HUES48 (cell line): ENCODE data around the gene LEAP2.

Experiments used
- H3K27ac ChIP-seq: one replicate; pipeline ENCODE4 v1.7.0; 2013; ENCODE audit warnings: low read depth, low read length, inconsistent platforms
- H3K27me3 ChIP-seq: 2 replicates; pipeline ENCODE4 v1.6.1; 2013; ENCODE audit warnings: mild to moderate bottlenecking, low read length; ENCODE audit not compliant: control insufficient read depth, insufficient read depth
- H3K36me3 ChIP-seq: 2 replicates; pipeline ENCODE4 v1.6.1; 2013; ENCODE audit warnings: low read length; ENCODE audit not compliant: control insufficient read depth, insufficient read depth
- H3K4me1 ChIP-seq: 2 replicates; pipeline ENCODE4 v1.6.1; 2013; ENCODE audit warnings: mild to moderate bottlenecking, low read length; ENCODE audit not compliant: control insufficient read depth, insufficient read depth
- H3K4me3 ChIP-seq: 2 replicates; pipeline ENCODE4 v1.5.1; 2013; ENCODE audit warnings: mild to moderate bottlenecking, low read depth, low read length
- H3K9ac ChIP-seq: 2 replicates; pipeline ENCODE4 v1.6.1; 2013; ENCODE audit warnings: mild to moderate bottlenecking, low read depth, low read length, moderate library complexity
- H3K9me3 ChIP-seq: 2 replicates; pipeline ENCODE4 v1.6.1; 2013; ENCODE audit warnings: low read length; ENCODE audit not compliant: control insufficient read depth, insufficient read depth

The LEAP2 gene

DNA sequence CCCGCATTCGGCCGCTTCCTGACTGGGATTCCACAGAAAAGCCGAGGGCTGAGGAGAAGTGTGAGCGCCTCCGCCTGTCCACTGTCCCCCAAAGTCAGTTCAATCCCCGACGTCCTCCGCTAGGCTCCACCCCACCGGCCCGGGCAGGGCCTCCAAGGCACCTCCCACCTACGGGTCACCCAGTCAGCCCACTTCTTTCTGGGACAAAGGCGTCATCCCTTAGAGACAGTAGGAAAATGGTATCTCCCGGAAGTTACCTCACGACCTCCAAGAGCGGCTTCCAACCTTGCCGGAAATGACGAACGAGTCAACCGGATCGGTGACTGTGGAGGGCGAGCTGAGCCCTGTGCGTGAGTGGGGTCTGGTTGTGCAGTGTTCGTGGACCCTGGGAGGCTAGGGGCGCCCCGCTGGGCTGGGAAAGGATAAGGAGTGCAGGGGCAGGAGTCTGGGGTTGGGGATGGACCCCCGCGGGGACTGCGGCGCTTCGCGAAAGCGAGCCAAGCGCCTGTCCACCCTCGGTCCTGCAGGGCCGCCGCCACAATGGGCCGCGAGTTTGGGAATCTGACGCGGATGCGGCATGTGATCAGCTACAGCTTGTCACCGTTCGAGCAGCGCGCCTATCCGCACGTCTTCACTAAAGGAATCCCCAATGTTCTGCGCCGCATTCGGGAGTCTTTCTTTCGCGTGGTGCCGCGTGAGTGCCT, 7.0 kb upstream of the LEAP2 start, which contains the start of the genes GDF9 and UQCRQ:
Gene GDF9, minus strand, starts transcription at position 128 of the 704 bp plus-strand sequence. CDS start 1,936 bp downstream, outside the sequence.
Gene UQCRQ, plus strand, starts transcription at position 301 of the 704 bp plus-strand sequence. Its CDS starts 240 bp downstream, at position 541.
- H3K27me3 ChIP-seq = no peaks in the 10 kb centered on the region
- peak within 1 kb of the TSS; percentile 86 for H3K9ac ChIP-seq
- H3K36me3 ChIP-seq = peaks cover 34% of the 10 kb centered on the region
- H3K27ac ChIP-seq = peak within 1 kb of the TSS; percentile 90
- no peaks in the 10 kb centered on the region for H3K9me3 ChIP-seq
- peaks cover 11% of the 10 kb centered on the region for H3K4me1 ChIP-seq
- H3K4me3 ChIP-seq = peak within 1 kb of the TSS; percentile 86

DNA sequence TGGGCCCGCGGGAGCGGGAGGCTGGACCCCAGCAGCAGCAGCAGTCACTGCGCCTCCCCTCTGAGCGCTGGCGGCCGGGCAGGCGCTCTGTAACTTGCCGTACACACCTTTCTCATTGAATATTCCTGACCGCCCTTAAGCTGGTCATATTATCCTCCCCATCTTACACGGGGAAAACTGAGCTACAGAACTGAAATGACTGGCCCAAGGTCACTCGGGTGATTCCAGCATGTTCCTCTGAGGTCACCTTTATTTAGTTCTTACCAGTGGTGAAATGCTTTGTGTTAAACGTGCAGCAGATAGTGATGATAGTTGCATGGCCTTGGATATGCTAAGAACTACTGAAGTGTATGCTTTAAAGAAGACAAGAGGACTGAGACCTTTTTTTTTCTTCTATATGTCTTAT, 6.4 kb upstream of the LEAP2 start:
- H3K36me3 ChIP-seq = peaks cover 37% of the 10 kb centered on the region
- H3K9ac ChIP-seq = peak overlapping the region; percentile 86
- H3K4me1 ChIP-seq = peaks cover 11% of the 10 kb centered on the region
- H3K27me3 ChIP-seq = no peaks in the 10 kb centered on the region
- peak overlapping the region; percentile 90 for H3K27ac ChIP-seq
- H3K4me3 ChIP-seq = peak overlapping the region; percentile 86
- H3K9me3 ChIP-seq = no peaks in the 10 kb centered on the region

DNA sequence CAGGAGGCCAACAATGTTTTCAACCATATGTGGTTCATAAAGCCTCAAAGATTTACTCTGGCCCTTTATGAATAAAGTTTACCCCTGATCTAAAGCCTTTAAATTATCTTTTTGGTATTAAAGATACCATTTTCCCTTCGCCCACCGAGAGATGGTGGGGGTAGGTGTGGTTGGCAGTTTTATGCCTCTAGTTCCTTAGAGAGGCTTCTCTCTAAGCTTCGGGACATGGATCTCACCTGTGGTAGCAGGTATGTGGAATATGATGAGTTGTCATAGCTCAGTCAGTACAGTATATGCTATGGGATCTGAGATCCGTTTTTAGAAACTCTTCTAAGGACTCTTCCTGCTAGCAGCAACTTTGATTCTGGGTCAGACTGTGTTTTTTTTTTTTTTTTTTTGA, 4.7 kb upstream of the LEAP2 start:
- peaks cover 41% of the 10 kb centered on the region for H3K36me3 ChIP-seq
- no peak overlapping the region for H3K9ac ChIP-seq
- H3K4me3 ChIP-seq = no peak overlapping the region
- peaks cover 11% of the 10 kb centered on the region for H3K4me1 ChIP-seq
- H3K27ac ChIP-seq = no peak overlapping the region
- H3K27me3 ChIP-seq = no peaks in the 10 kb centered on the region
- no peaks in the 10 kb centered on the region for H3K9me3 ChIP-seq

DNA sequence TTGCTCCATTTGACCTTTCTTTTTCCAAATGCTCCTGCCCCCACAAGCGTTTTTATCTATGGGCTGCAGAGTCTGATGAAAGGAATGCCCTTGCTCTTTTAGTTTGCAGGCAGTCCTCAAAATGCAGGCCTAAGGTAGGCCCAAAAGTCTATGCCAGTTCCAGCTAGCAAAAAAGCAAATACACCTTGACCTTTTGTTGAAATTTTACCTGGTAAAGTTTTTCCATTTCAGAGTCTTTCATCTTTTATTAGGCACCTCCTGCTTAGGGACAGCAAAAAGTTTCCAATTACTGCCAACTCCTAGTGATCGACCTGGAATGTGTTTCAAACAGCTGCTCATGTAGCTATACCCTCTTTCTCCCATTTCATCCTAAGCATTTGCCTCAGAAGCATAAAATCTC, 2.7 kb upstream of the LEAP2 start:
- Histone ChIP-seq H3K9me3 (no peaks in the 10 kb centered on the region), H3K27ac (no peak overlapping the region), H3K36me3 (peaks cover 52% of the 10 kb centered on the region), H3K4me3 (no peak overlapping the region), H3K9ac (no peak overlapping the region), H3K4me1 (peaks cover 2% of the 10 kb centered on the region; the same call in 1 of the 2 replicates), H3K27me3 (no peaks in the 10 kb centered on the region)

DNA sequence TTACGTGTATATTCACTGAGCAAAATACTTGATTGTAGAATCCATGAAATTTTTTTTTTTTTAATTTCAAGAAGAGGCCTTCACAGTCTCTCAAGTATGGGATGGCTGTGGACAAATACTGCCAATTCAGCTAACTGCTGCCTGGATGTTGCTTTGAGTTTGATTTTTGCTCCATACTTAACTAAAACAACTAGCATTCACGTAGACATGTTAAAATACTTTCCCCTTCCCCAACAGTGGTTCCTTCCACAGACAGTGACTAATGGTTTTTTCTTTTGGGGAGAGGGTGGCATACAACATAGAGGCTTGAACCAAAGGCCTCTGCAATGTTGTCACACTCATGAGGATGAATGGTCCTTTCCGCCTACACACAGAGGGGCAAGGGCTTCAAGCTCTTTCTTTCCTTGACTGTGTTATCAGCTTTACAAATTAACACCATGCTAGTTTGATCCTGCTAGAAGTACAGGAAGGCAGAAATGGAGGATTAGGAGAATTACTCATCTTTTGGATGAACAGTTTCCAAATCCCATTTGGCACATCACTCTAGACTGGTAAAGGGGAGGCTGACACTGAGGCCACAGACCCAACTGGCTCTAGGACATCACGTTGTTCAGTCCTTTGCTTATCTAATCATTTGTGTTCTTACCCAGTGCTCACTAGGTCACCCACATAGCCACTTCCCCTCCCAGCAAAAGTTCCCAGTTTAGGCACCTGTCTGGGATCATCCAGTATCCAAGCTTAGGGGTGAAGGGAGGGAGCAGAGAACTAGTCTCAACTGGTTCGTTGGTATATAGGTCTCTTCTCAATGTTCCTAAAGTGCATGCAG, 1.8 kb upstream of the LEAP2 start:
- no peaks in the 10 kb centered on the region for H3K27me3 ChIP-seq
- no peak overlapping the region for H3K4me3 ChIP-seq
- H3K9me3 ChIP-seq = no peaks in the 10 kb centered on the region
- no peak overlapping the region for H3K9ac ChIP-seq
- H3K27ac ChIP-seq = no peak overlapping the region
- no peaks in the 10 kb centered on the region; the same call in 1 of the 2 replicates for H3K4me1 ChIP-seq
- peaks cover 58% of the 10 kb centered on the region for H3K36me3 ChIP-seq

DNA sequence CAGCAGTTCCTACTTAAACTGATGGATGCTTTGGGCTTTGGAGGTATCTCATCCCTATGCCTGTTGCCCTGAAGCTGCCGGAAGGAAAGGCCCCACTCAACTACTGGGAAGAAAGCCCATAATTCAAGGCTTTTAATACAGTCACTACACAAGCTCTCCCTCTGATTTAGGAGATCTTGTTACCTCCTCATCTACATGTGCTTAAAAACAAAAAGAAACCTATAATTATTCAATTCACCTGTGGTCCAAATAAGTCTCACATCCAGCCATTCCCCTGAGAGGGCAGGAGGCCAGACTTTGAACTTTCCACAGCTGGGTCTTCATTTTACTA, 715 bp upstream of the LEAP2 start:
- H3K4me1 ChIP-seq = no peaks in the 10 kb centered on the region
- peak overlapping the region; percentile 26 for H3K27ac ChIP-seq
- peaks cover 65% of the 10 kb centered on the region for H3K36me3 ChIP-seq
- H3K9me3 ChIP-seq = no peaks in the 10 kb centered on the region
- no peak overlapping the region for H3K9ac ChIP-seq
- H3K4me3 ChIP-seq = no peak overlapping the region
- no peaks in the 10 kb centered on the region for H3K27me3 ChIP-seq

DNA sequence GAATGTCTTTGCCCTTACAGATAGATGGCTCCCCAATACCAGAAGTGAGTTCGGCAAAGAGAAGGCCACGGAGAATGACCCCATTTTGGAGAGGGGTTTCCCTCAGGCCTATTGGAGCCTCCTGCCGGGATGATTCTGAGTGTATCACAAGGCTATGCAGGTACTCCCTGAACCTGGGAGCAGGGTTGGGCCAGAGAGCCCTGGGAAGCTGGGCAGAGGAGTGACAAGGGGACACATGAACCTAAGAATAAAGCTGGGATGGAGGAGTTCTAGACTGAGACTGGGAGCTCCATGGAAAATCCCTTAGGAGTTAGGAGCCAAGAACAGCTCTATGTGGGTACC, 433 bp downstream of the LEAP2 start:
- Histone ChIP-seq H3K36me3 (peaks cover 65% of the 10 kb centered on the region), H3K27me3 (no peaks in the 10 kb centered on the region), H3K9me3 (no peaks in the 10 kb centered on the region), H3K4me3 (no peak overlapping the region), H3K4me1 (no peaks in the 10 kb centered on the region), H3K27ac (peak overlapping the region; percentile 34), H3K9ac (no peak overlapping the region)

DNA sequence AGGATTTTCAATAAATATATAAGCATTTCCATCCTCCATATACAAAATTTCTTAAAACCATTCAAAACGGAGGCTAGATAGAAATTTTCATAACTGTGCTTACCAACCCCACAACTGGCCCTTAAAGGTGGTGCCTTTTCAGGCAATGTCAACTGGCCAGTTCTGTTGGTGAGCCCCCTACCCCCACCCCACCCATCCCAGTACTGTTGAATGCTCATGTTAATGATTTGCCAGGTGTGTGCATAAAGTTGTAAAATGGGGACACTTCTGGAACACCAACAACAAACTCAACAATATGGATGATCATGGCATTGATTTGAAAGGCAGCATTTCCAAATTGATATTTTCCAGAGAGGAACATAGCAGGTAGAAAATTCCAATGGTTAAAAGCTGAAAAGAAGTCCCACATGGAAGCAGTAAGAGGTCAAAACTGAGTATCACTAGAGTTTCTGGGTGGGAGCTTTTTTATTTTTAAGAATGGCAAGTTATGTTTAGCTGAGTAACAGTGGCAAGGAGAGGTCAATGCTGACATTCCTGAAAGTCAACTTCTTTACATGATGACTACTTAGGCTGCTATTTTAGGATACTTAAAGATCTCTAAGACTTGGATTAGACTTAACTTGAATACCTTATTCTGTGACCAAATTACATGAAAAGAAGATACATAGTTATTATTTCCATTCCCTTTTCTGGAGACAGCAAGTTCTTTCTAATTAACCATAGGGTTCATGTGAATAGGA, 2.7 kb downstream of the LEAP2 start:
- Histone ChIP-seq H3K36me3 (peaks cover 69% of the 10 kb centered on the region), H3K27me3 (no peaks in the 10 kb centered on the region), H3K9me3 (no peaks in the 10 kb centered on the region), H3K9ac (no peak overlapping the region), H3K4me1 (no peaks in the 10 kb centered on the region), H3K27ac (no peak overlapping the region), H3K4me3 (no peak overlapping the region)

DNA sequence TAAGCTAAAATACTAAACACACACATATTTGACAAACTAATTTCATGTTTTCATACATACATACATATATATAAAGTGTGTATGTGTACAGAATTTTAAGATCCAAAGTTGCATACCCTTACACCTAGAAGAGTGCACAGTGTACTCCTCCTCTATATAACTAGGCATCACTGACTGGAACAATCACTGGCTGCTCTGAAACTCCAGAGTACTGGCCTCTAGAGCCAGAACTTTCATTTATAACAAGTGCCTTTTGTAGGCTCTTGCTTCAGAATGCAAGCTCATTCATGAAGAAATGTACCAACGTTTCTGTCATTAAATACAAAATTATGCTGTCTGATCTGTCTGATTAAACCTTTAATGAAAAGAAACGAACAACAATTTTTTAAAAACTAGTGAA, 4.0 kb downstream of the LEAP2 start:
- H3K36me3 ChIP-seq = peaks cover 77% of the 10 kb centered on the region
- no peaks in the 10 kb centered on the region for H3K27me3 ChIP-seq
- no peak overlapping the region for H3K27ac ChIP-seq
- no peak overlapping the region for H3K9ac ChIP-seq
- no peaks in the 10 kb centered on the region for H3K9me3 ChIP-seq
- H3K4me1 ChIP-seq = no peaks in the 10 kb centered on the region
- no peak overlapping the region for H3K4me3 ChIP-seq

DNA sequence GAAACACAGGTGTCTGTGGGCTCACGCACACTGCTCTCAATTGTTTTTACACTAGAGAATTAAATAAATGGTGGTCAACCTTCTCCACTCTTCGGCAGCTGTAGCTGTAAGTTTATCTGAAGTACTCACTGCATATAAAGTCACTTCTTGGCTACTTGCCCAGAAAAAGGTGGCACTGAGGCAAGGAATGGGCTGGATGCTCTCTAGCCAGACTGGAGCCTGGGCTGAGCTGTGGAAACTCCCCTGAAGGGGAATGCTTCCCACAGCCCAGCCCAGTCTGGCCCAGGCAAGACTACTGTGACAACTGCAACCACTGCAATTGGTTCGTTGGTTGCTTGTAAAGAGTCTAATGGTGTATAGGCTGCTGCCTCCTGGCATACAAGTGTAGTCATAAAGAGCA, 4.5 kb downstream of the LEAP2 start:
- Histone ChIP-seq H3K9me3 (no peaks in the 10 kb centered on the region), H3K4me3 (no peak overlapping the region), H3K9ac (no peak overlapping the region), H3K4me1 (no peaks in the 10 kb centered on the region), H3K27me3 (no peaks in the 10 kb centered on the region), H3K27ac (no peak overlapping the region), H3K36me3 (peaks cover 81% of the 10 kb centered on the region)
